Aorta (tissue), 5 donors: ENCODE data around the gene ABCA13. TPM values are rescaled to one million over a fixed set of nuclear protein-coding genes. Genes with fewer than 3 reads are reported as not detected.
"Not testable (repeated sequence)": the region's sequence is repeated elsewhere in the genome, so short reads cannot be mapped to it uniquely, and the experiment has no call there.

ENCODE experiments used
- ATAC-seq: fragments of 200-7000 bp; cut with Tn5 transposase; one replicate; pipeline ENCODE4 v1.9.1; 2022; ENCODE audit warnings: moderate library complexity; ENCODE audit not compliant: low FRiP score
- DNase-seq, 2 donors: peaks; one replicate each; pipeline ENCODE4 v3.0.0-alpha.2; 2020
- H3K27ac ChIP-seq, 2 donors: one replicate each; pipeline ENCODE4 v1.5.1; 2013; ENCODE audit warnings: low read length in 2 of 2, mild to moderate bottlenecking in 2 of 2, moderate library complexity in 2 of 2, control low read depth in 1 of 2, inconsistent platforms in 1 of 2, low read depth in 1 of 2
- H3K27me3 ChIP-seq, 2 donors: one replicate each; pipeline ENCODE4 v1.6.1; 2013; ENCODE audit warnings: control low read depth in 1 of 2, low read length in 1 of 2, mild to moderate bottlenecking in 1 of 2, moderate library complexity in 1 of 2; ENCODE audit not compliant: insufficient read depth in 2 of 2, control insufficient read depth in 1 of 2
- H3K36me3 ChIP-seq, 2 donors: one replicate each; pipeline ENCODE4 v1.6.1; 2013; ENCODE audit warnings: control low read depth in 1 of 2, low read length in 1 of 2, mild to moderate bottlenecking in 1 of 2; ENCODE audit not compliant: insufficient read depth in 2 of 2, control insufficient read depth in 1 of 2
- H3K4me1 ChIP-seq, 2 donors: one replicate each; pipeline ENCODE4 v1.6.1; 2013; ENCODE audit warnings: low read length in 2 of 2, control low read depth in 1 of 2, mild to moderate bottlenecking in 1 of 2, moderate library complexity in 1 of 2; ENCODE audit not compliant: insufficient read depth in 2 of 2, control insufficient read depth in 1 of 2
- H3K4me3 ChIP-seq, 2 donors: one replicate each; pipeline ENCODE4 v1.5.1; 2013; ENCODE audit warnings: low read length in 2 of 2, control low read depth in 1 of 2, mild to moderate bottlenecking in 1 of 2
- H3K9me3 ChIP-seq: one replicate; pipeline ENCODE4 v1.6.1; 2013; ENCODE audit warnings: mild to moderate bottlenecking, low read length; ENCODE audit not compliant: control insufficient read depth
- WGBS, 2 donors: extraction: QIAGEN DNeasy Blood & Tissue Kit; methylation state at CpG; one replicate each; pipeline ENCODE4 v1.1.7; 2013; 5-methylcytosine and 5-hydroxymethylcytosine counted together
- intact Hi-C, 2 donors: fragments of 100-400 bp; cut with DNase I; formaldehyde crosslinking; loops; one replicate each; pipeline versions ENCODE4 v1.14.2 to v1.15.0; 2022
- polyA plus RNA-seq, 2 donors: library from polyadenylated mRNA; stranded (reverse); fragments of 200-250 nt; gene quantifications; one replicate each; pipeline ENCODE4 v1.2.3, GENCODE V29; 2013
- total RNA-seq, 2 donors: library from RNA; stranded (reverse); fragmentation: NEBNext Ultra II Directional; extraction: Animal tissue kit (Norgen Biotek cat#: 25700); gene quantifications; one replicate each; pipeline ENCODE4 v1.2.1, GENCODE V29; 2021
- donor health status: healthy with polysubstance abuse.
- donor health status: Bipolar disorder and iron deficiency.
- donor health status: DM: no; HTN: no; CAD: no.
- donor health status: DM: no; HTN: no; CAD: no.
- donor health status: DM: yes; HTN: yes; CAD: no.

The ABCA13 gene
- total and polyA plus RNA-seq, 4 donors, result 0.06 to 0.12 TPM; not detected in 2

DNA sequence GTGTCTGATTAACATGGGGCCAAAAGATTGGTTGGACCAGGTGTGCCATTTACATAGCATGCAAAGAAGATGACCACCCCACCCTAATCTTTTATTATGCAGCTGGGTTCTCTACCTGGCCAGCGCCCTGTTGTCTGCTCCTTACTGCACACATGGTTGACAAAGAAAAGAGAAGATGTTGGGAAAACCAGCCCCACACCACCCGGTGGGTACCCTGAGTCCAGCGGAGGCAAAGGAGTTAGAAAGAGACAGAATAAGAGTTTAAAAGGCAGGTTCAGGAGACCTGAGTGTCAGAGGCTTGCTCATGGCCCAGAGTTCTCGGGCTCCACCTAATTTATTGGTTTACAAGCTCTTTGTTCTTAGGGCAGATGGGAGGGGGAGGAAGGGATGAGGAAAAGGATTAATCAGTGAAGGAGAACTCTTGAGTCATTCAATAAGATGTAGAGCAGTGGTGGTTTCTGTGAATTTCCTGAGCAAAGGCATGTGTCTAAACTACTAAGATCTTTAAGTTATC lies 24.1 kb upstream of the ABCA13 start:
- no peak overlapping the region for H3K27ac ChIP-seq
- WGBS, 2 donors, result 82% methylated on average over 4 of the region's 4 CpGs
- intact Hi-C loops, result no loop called here

DNA sequence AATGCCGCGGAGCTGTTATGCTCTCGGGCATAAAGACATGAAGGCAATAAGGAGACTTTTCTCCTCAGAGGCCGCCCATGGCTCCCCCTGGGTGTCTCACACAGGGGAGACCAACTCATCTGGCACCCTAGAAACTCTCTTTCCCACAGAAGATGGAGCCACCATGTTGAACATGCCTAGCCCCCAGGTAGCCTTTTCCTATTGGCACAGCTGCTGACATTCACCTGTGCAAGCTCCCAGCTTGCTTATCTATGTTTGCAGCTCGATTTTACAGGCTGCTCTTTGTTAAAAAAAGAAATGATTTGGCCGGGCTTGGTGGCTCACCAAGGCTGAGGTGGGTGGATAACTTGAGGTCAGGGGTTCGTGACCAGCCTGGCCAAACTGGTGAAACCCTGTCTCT lies 23.6 kb upstream of the ABCA13 start:
- H3K4me1 ChIP-seq, H3K4me3 ChIP-seq, H3K27ac ChIP-seq, DNase-seq, H3K36me3 ChIP-seq, ATAC-seq, H3K9me3 ChIP-seq, H3K27me3 ChIP-seq, intact Hi-C loops: not testable (repeated sequence)
- 61 to 63% methylated on average over 7 of the region's 7 CpGs for WGBS, 2 donors

More for the DNA sequence above, 24.1 kb upstream of the ABCA13 start:
- Histone ChIP-seq H3K36me3 (no peaks in the 10 kb centered on the region), H3K4me3 (no peak overlapping the region), H3K9me3 (peaks cover 2% of the 10 kb centered on the region), H3K4me1 (no peaks in the 10 kb centered on the region), H3K27me3 (no peaks in the 10 kb centered on the region)
- DNase-seq (no peak), ATAC-seq (no peak)

DNA sequence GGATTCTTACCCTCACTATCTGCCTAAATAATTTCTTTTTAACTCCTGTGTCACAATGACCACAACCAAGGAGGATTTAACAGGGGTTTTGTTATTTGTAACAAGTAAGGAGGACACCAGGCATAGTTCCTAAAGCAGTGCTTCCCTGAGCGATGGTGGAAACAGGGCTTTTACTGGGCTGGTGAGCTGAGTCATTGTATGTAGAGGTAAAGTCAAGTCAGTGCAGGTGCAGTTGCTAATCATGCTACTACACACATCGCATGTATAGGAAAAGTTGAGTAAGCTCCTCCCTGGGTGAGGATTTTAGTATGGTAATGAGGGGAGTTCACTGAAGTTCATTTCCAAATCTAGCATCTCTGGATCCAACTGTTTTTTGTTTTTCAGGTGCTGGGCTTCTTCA lies 22.9 kb upstream of the ABCA13 start:
- Histone ChIP-seq H3K27ac (no peak overlapping the region), H3K36me3 (no peaks in the 10 kb centered on the region), H3K27me3 (no peaks in the 10 kb centered on the region), H3K4me3 (no peak overlapping the region), H3K4me1 (no peaks in the 10 kb centered on the region), H3K9me3 (no peaks in the 10 kb centered on the region)
- intact Hi-C loops, result no loop called here
- no peak for DNase-seq
- 88 to 92% methylated on average over 2 of the region's 2 CpGs for WGBS, 2 donors
- ATAC-seq, result no peak

DNA sequence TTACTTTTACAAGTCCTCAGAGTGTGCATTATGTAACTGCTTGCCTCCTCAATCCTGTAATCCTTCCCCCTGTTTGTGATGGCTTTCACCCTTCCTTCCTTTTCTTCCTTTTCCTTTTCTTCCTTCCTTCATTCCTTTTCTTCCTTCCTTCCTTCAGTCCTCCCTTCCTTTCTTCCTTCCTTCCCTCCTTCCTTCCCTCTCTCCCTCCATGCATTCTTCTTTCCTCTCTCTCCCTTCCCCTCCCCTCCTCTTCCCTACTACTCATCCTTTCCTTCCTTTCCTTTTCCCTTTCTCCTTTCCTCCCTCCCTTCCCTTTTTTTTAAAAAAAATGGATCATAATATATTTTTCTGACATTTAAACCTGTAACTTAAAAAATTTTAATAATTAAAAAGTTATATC lies 22.2 kb upstream of the ABCA13 start:
- no peak overlapping the region for H3K4me3 ChIP-seq
- ATAC-seq (no peak), DNase-seq (no peak)
- H3K9me3 ChIP-seq, result no peaks in the 10 kb centered on the region
- H3K27ac ChIP-seq, result no peak overlapping the region
- intact Hi-C loops, result no loop called here
- H3K36me3 ChIP-seq, result no peaks in the 10 kb centered on the region
- no peaks in the 10 kb centered on the region for H3K27me3 ChIP-seq
- H3K4me1 ChIP-seq, result no peaks in the 10 kb centered on the region

DNA sequence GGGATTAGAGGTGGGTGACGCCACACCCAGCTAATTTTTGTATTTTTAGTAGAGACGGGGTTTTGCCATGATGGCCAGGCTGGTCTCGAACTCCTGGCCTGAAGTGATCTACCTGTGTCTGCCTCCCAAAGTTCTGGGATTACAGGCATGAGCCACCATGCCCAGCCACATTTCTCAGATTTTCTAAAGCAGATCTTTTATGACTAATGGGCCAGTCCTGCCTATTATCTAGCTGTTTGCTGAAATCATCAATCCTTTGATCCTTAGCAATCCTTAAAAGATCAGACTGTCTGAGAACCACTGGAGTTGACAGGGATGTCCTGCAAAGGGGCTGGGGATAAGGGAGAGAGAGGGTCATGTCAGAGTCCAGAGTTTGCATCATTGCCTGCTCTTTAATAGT lies 21.2 kb upstream of the ABCA13 start:
- no peak for ATAC-seq
- no peak overlapping the region for H3K27ac ChIP-seq
- DNase-seq, result no peak
- no peaks in the 10 kb centered on the region for H3K36me3 ChIP-seq
- H3K4me1 ChIP-seq, result no peaks in the 10 kb centered on the region
- WGBS, 2 donors, result 90 to 92% methylated on average over 3 of the region's 3 CpGs
- H3K27me3 ChIP-seq, result no peaks in the 10 kb centered on the region
- no peak overlapping the region for H3K4me3 ChIP-seq
- peaks cover 6% of the 10 kb centered on the region for H3K9me3 ChIP-seq
- intact Hi-C loops, result no loop called here

DNA sequence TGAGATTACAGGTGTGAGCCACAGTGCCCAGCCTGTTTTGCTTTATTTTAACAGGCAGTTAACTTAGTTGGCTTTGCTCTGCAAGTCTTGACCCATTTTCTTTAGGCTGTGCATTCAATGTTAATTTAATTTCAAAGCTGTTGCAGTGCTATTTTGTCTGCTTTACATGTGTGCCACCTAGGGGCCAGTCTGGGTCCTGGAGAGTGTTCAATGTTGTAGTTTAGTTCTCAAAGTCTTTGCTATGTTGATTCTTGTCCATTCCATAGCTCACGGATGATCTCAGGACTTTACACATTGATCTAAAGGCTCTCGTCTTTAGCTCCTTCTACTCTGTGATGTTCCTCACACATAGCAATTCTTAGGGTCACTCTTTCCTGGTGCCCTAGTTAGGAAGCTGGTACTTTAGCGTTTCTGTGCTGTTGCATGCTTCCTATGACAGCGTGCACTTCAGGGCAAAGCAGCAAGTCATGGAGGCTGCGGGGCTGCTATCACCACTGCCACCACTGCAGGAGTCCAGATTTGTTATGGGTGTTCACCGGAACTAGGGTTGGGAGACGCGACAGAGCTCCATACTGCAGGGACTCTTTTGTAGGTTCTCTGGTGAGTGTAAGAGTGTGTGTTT lies 16.4 kb upstream of the ABCA13 start:
- no peak for DNase-seq
- H3K4me3 ChIP-seq, result no peak overlapping the region
- peaks cover 8% of the 10 kb centered on the region for H3K9me3 ChIP-seq
- no peaks in the 10 kb centered on the region for H3K4me1 ChIP-seq
- peaks cover 0 to 3% of the 10 kb centered on the region in 2 donors for H3K27me3 ChIP-seq
- intact Hi-C loops, result no loop called here
- H3K36me3 ChIP-seq, result no peaks in the 10 kb centered on the region
- ATAC-seq, result no peak
- 50 to 64% methylated on average over 8 of the region's 8 CpGs for WGBS, 2 donors
- H3K27ac ChIP-seq, result no peak overlapping the region

DNA sequence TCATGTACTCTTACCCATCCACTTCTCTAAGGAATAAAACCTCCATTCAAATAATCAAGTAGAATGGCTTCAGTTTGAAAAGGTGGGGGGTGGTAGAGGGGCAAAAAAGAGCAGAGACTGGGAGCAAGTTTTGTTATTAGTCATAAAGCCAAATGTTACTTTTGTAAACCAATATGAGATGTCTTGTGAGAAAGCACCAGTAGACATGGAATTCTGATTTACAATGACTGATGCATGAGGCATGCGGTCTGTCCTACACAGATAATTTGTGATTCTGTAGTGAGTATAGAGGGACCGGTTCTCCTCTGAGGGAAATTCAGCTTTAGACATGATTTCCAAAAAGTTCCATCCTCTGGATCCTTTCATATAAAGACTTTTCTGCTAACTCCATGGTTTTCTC lies 12.9 kb upstream of the ABCA13 start:
- no peak overlapping the region for H3K4me3 ChIP-seq
- H3K9me3 ChIP-seq, result peaks cover 12% of the 10 kb centered on the region
- no peaks in the 10 kb centered on the region for H3K36me3 ChIP-seq
- 73 to 76% methylated on average over 2 of the region's 2 CpGs for WGBS, 2 donors
- ATAC-seq (no peak), DNase-seq (no peak)
- no peaks in the 10 kb centered on the region for H3K4me1 ChIP-seq
- intact Hi-C loops, result no loop called here
- H3K27ac ChIP-seq, result no peak overlapping the region
- H3K27me3 ChIP-seq, result peaks cover 0 to 3% of the 10 kb centered on the region in 2 donors

DNA sequence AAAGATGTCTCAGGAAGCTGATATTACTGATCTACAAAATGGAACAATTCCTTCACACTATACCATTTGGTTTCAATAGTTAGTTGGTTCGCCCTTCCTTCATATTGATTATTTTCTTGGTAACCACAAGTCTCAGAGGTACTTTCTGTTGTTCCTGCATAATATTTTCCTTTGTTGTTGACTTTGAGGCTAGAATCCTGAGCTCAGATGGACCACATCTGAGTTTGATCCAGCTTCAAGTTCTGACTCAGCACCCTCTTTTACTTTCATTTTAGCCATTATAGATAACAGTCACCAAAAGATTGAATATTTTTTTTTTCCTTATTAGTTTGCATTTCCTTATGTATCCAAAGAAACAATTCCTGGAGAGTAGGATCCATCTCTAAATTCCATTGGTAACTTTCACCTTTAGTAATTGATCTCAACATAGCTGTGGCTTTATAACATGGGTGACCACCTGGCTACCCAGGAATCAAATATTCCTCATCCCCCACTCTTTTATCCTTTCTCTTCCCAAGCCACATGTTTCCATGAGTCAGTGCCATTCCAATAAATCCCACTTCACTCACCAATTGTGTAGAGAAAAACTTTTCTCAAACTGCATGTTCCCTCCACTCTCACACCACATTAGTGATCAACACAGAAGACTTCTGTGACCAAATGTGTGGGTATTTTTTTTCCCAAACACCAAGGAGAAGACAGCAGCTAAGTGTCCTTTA lies 9.7 kb upstream of the ABCA13 start:
- WGBS, 2 donors, result 84 to 91% methylated on average over 1 of the region's 1 CpG
- Histone ChIP-seq H3K27ac (no peak overlapping the region), H3K4me1 (no peaks in the 10 kb centered on the region), H3K27me3 (no peaks in the 10 kb centered on the region), H3K36me3 (no peaks in the 10 kb centered on the region), H3K4me3 (no peak overlapping the region), H3K9me3 (peaks cover 6% of the 10 kb centered on the region)
- DNase-seq (no peak), ATAC-seq (no peak)
- intact Hi-C loops, result no loop called here

DNA sequence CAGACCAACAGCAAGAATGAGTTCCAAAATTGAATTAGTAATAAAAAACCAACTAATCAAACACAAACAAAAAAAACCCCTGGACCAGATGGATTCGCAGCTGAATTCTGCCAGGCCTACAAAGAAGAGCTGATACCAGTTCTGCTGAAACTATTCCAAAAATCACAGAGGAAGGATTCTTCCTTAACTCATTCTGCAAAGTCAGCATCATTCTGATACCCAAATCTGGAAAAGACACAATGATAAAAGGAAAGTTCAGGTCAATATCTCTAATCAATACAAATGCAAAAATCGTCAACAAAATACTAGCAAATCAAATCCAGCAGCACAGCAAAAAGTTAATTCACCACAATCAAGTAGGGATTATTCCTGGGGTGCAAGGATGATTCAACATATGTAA lies 6.1 kb upstream of the ABCA13 start:
- Histone ChIP-seq H3K4me3 (no peak overlapping the region), H3K27ac (no peak overlapping the region), H3K4me1 (no peaks in the 10 kb centered on the region), H3K9me3 (peaks cover 6% of the 10 kb centered on the region), H3K36me3 (no peaks in the 10 kb centered on the region), H3K27me3 (no peaks in the 10 kb centered on the region)
- DNase-seq, result no peak
- 68 to 76% methylated on average over 2 of the region's 2 CpGs for WGBS, 2 donors
- intact Hi-C loops, result no loop called here
- ATAC-seq, result no peak
